ENCODE data around the gene MFSD6.

The MFSD6 gene

GRCh38 chr2:190443055-190443454, 34.9 kb downstream of the MFSD6 start:
- DNase-seq = no peak

- DNase-seq = no peak
Measured at GRCh38 chr2:190443778-190444481, 35.8 kb downstream of the MFSD6 start.

- DNase-seq = no peak
Measured at GRCh38 chr2:190444976-190445375, 36.8 kb downstream of the MFSD6 start.

- no peak for DNase-seq
Measured at GRCh38 chr2:190446193-190446592, 38.0 kb downstream of the MFSD6 start.

- DNase-seq = no peak
Measured at GRCh38 chr2:190446750-190447516, 38.8 kb downstream of the MFSD6 start.

- DNase-seq = no peak
Measured at GRCh38 chr2:190447766-190448165, 39.6 kb downstream of the MFSD6 start.

GRCh38 chr2:190449925-190450324, 41.8 kb downstream of the MFSD6 start:
- no peak for DNase-seq

GRCh38 chr2:190450363-190450762, 42.2 kb downstream of the MFSD6 start:
- no peak for DNase-seq

- DNase-seq = no peak
Measured at GRCh38 chr2:190451561-190452176, 43.5 kb downstream of the MFSD6 start.

GRCh38 chr2:190452433-190452832, 44.3 kb downstream of the MFSD6 start:
- no peak for DNase-seq

GRCh38 chr2:190454795-190455194, 46.6 kb downstream of the MFSD6 start:
- no peak for DNase-seq

GRCh38 chr2:190455358-190456095, 47.4 kb downstream of the MFSD6 start:
- DNase-seq = no peak

GRCh38 chr2:190456833-190457232, 48.7 kb downstream of the MFSD6 start:
- DNase-seq = no peak

- no peak for DNase-seq
Measured at GRCh38 chr2:190457256-190457655, 49.1 kb downstream of the MFSD6 start.

- DNase-seq = no peak
Measured at GRCh38 chr2:190458352-190459107, 50.4 kb downstream of the MFSD6 start.

- DNase-seq = no peak
Measured at GRCh38 chr2:190459881-190460280, 51.7 kb downstream of the MFSD6 start.

- no peak for DNase-seq
Measured at GRCh38 chr2:190460487-190460886, 52.3 kb downstream of the MFSD6 start.

GRCh38 chr2:190462181-190462580, 54.0 kb downstream of the MFSD6 start:
- no peak for DNase-seq

GRCh38 chr2:190462611-190463010, 54.5 kb downstream of the MFSD6 start:
- no peak for DNase-seq

- no peak for DNase-seq
Measured at GRCh38 chr2:190465060-190465459, 56.9 kb downstream of the MFSD6 start.

GRCh38 chr2:190466819-190467446, 58.8 kb downstream of the MFSD6 start:
- no peak for DNase-seq

GRCh38 chr2:190467575-190468083, 59.5 kb downstream of the MFSD6 start:
- DNase-seq = no peak
